GM21528 (cell line): ENCODE data around the gene MYADML2.

Source experiments
- ATAC-seq: cut with Tn5 transposase; IDR thresholded peaks from one replicate; pipeline ENCODE4 v1.9.1; 2021; ENCODE audit warnings: mild to moderate bottlenecking, moderate library complexity; ENCODE audit not compliant: unreplicated experiment, low FRiP score

Gene MYADML2

DNA sequence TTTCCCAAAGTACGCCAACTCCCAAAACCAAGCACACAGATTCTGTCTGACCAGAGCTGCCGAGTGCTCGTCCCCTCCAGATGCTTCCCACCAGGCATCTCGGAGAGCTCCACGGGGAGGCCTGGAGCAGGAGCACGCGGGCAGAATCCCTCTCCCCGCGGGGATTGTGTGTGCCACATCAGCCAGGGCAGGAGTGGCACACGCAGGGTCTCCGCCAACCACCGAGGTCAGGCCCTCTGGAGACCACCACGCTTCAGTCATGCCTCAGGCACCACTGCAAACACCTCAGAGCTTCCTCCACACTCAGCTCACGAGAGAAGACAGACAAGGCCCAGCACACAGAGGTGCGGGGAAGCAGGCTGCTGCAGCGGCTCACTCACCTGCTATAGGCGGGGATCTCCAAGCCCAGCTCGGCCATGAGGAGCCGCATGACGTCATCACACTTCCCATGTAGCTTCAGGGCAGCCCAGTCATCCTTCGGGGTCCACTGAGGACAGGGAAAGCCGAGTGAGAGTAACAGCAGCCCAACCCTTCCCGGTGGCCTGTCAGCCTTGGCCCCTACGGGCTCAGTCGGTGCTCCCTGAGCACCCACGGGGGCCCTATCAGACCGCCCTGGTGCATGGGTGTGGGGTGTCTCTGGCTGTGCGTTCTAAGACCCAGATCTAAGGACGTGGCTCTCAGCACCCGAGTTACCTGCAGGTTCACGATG is 33.5 kb downstream of the MYADML2 start:
- no peak for ATAC-seq

DNA sequence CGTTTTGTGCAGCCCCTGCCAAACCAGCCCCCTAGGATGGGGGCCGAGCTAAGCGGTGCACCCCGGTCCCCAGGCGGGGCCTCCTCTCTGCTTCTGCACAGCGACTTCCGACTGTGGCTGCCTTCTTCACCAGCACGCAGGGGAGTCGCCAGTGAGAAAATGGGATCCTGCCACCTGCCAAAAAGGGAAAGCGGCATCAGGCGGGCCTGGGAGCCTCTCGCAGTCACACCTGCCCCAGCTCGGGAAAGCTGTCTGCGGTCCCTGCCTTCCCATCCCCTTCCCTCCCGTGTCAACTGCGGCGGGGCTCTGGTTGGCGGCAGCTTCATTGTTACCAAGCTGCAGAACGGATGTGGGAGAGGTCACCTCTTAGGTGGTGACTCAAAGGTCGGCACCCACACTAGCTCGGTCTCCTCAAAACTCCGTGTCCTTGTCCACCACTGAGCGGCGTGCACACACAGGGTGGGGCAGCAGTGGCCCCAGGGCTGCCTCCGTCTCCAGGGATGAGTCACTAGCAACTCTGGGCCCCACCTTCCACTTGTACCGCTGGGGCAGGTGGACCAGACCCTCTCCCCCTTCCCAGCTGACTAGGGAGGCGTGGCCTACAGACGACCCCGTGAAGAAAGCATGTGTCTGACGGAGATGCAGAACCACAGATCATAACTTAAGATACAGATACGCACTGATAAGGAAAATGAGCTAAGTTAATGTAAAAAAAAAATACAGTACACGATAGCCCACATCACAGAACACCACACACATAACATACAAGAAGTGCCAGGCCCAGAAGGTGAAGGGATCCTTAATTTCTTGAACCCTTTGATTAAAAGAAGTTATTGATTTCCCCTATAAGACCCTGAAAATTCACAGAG is 34.4 kb downstream of the MYADML2 start:
- no peak for ATAC-seq

DNA sequence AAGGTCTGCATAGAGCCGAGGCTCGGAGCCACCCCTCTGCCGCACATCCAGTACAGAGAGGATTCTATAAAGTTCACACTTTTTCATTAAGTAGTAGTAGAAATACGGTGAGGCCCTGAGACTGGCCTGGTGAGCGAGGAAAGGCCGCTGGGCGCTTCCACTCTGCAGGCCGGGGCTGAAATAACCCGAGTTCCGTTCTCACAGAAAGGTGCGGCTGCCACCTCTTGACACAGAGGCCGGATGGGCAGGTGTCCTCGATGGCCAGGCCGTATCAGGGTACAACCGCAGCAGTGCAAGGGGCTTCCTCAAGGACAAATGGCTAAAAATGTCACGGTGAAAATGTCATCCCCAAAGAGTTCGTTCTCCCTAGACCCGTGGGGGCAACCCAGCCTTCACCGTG is 35.1 kb downstream of the MYADML2 start:
- no peak for ATAC-seq

DNA sequence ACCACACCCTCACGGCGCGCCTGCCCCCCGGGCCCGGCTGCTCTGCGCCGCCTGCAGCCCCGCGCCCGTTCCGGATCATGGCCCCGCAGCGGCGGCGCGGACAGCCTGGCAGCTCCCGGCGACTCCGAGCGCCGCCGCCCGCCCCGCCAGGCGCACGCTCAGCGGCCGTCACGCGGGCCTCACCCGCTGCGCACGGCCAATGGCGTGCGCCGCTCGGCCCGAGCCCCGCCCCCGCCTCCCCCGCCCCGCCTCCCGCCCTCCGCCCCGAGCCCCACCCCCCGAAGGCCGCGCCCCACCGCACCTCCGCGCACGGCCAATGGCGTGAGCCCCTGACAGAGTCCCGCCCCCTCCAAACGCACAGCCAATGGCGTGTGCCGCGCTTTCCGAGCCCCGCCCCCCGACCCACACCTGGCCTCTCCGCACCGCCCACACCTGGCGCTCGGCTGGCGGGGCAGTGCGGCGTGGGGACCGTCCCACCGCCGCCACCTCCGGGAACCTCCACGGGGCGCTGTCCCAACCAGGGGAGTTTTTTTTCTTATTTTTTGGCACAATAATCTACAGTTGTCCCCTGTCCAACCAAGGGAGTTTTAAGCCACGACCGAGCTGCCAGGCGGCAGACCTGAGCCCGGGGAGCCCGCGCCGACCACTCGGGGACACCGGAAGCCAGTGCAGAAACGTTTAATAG is 35.6 kb downstream of the MYADML2 start, which contains the start of gene PCYT2:
Gene PCYT2 (minus strand): TSS at position 123 of the 685 bp plus-strand sequence. CDS start 44 bp downstream, at position 79.
- ATAC-seq, result peak; percentile 57

DNA sequence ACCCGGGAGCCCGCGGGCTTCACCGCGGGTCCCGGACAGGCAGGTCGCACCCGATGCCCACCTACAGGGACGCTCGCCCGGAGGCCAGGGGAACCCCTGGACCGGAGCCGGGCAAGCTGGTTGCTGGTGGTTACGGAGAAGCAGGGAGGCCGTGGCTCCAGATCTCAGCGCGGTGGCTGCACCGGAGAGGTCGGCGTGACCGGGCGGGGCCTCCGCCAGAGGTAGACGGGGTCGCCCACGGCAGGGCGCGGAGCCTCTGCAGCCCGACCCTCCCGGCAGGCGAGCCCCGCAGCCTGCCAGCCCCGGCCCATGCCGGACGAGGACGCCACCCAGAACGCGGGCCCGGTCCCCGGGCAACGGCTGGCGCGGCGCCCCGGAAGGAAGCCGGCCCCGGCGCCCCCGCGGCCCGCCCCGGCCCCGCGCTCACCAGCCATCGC is 36.2 kb downstream of the MYADML2 start:
- peak; percentile 17 for ATAC-seq

DNA sequence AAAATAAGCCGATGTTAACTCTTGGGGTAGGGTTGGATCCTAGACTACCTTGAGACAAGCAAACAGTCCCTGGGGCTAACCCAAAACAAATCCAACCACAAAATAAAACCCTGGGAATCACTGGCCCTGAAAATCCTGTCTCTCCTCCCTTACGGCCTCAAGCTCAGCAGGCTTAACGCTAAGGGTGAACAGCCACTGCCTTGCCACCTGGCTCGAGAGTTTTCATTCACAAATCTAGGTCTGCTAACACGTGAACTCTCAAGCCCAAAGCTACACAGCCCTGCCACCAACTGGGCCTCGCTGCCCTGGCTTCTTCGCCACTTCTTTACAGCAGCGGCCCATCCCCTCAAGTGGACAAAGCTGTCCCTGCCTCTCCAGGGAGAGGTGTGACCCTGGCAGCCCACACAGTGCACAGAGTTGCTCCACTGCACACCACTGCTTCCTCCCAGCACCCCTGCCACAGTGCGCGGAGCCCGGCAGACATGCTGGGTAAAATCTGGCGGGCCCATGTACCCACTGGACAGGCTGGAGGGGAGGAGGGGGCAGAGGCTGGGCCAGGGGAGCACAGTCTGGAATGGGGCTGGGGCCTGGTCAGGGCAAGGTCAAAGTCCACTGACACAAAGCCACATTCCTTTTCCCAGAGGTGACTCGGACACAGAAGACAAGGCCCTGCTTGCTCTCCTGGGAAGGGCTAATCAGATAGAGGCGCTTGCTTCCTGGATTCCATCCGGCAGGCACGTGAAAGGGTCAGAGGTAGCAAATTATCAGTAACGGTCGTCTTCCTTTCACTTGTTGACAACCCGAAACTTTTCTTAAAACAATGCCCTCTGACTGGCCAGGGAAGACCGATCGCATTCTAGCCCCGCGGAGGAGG is 36.8 kb downstream of the MYADML2 start:
- no peak for ATAC-seq

DNA sequence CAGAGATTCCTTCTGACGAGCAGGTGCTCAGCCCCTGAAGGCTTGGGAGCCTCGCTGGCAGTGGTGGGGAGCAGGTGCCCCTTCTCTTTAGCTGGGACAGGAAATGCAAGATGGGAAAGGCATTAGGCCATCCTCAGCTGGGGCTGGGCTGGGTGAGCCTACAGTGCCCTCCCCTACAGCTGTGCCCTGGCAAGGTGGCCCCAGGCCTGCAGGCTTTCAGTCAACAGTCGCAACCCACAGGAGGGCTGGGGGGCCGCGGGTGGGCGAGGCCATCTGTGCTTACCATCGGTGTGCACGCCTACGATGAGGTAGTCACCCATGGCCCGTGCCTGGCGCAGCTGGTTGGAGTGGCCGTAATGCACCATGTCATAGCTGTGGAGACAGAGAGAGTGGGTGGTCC is 37.8 kb downstream of the MYADML2 start:
- ATAC-seq, result no peak

DNA sequence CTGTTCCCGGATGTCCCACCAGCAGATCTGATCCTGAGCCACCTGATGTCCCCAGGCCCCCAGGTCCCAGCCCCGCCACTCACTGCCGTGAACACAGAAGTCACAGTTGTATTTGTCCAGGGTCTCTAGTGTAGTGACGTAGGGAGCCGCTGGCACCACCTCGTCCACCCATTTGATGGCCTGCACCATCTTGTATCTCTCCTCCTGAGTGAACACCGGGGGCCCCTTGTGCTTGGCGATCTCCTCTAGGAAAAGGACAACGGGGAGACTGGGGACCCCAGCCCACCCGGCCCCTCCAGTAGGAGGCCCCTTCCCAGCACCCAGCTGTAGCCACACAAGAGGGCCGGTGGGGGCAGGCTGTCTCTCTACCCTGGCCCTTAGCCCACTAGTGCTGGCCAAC is 38.2 kb downstream of the MYADML2 start:
- no peak for ATAC-seq

DNA sequence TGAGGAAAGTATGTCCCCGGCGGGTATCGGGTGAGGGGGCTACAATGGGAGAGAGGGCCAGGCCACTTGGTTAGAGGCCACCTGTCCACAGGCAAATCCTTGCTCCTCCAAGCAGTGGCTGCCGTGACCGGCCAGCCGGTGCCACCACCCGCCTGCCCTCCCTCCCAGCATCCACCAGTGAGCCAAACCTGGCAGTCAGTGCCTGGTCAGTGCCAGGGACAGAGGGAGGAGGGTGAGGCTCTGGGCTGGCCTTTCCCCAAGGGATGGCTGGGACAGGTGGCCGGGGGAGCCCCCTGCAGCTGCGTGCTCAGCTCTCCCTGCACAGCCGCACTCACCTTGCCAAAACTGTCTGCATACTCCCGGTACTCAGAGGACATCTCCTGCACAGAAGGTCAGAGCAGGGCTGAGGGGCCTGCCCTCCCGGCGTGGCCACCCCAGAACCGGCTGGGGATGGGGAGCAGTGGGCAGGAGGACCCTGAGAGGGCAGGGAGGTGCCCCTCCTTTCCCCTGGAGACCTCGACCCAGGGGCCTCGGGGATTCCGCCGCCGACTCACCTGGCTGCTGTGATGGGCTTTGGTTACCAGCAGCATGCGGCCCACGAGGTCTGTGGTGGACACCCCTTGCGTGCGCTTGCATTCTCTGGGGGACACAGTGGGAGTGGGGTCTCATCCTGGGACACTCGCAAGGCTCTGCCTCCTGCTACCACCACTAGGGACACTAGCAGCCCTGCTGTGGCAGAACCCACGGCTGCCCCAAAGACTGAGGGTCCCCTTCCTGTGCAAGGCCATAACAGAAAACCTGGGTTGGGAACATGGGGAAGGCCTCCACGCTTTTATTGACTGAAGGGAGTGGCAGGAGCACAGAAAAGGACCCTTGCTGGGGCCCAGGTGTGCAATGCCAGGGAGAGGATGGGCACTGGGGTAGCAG is 39.6 kb downstream of the MYADML2 start:
- ATAC-seq, result no peak

DNA sequence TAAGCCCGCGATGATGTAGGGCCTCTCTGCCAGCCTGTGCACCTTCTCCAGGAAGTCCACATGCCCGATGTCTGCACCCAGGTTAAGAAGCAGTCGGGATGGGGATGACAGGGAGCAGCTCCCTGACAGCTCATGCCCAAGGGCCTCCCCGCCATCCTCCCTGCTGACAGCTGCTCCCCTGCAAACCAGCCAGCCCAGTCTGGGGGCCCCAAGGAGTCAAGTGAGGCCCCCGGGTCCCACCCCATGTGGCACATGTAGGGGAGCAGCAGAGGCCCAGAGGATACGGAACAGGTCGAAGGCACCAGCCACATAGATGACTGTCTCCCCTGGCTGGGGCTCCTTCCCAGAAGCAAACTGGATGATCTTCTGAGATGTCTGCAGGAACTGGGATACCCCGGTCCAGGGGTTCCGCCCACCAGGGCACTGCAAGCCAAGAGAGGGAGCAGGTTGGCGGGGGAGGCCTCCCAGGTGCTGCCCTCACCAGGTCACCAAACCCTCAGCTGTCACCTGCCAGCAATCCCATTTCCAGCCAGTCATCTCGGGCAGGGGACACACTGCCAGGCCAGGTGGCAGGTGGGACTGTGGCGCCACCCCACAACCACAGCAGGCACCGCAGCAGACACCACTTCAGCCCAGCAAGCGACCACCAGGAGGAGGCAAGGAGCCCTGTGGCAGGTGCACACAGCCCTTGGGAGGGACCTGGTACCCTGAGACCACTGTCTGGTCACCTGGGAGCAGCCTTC is 40.4 kb downstream of the MYADML2 start:
- no peak for ATAC-seq

DNA sequence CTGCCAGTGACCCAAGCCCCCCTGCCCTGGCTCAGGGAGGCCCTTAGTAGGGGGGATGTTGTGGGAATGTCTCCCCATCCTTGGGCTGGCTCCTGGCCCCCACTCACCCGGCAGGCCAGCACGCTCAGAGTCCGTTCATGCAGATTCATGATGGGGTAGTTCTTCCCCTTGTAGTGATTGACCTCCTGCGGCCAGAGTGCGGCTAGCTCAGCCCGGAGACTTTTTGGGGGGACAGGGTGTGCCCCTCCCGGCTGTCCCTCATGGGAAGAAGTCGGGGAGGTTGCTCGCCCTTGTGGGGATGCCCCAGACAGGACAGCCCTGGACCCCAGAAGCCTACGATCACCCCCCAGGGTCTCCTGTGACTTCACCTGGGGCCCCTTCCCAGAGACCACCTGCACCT is 41.0 kb downstream of the MYADML2 start:
- ATAC-seq, result no peak

DNA sequence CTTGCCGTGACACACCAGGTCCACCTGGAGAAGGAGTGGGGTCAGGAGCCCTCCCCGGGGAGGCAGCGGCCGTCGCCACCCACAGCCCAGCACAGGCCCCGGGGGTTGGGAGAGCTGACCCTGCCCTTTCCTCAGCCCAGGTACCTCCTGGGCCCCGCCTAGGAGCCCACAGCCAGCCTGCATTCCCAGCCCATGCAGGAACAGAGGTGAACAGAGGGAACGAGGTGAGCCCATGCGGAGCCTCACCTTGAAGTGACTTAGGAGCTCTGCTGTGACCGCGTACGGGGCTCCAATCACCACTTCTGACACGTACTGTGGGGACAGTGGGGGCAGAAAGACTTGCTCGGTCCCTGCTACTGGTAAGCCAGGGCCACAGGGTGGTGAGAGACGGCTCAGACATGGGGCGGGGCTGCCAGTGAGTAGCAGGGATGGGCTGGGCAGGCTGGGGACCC is 41.6 kb downstream of the MYADML2 start:
- no peak for ATAC-seq

DNA sequence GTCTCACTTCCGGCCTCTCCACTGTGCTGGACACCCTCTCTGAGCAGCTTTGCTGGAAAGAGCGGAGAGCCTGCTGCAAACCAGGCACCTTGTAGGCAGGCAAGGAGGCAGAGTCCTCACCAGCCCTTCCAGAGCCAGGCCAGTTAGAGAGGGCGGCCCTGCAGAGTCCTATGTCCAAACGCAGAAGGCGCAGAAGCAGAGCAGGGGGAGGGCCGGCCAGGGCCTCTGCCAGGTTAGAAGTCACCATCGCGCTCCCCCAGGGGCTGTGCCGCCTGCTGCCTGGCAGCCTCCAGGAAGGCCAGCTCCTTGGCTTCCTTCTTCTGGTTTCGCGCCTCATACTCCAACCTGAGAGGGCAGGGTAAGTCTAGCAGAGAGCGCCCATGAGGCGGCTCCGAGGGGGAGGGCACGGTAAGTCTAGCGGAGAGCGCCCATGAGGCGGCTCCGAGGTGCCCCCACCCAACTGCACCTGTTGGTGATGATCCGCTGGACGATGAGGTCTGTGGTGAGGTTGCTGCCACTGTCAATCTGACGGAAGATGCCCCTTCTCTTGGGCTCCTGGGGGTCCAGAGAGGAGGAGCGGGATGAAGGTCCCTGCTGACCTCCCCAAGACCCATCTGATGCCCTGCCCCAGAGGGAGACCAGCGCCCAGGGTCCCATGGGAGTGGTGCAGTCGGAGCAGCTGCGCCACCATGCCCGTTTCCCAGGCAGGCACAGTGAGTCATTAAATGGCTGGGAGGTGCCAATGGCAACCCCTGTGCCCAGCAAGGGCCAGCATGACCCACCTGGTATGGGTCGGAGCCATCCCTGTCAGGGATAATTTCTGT is 42.2 kb downstream of the MYADML2 start:
- ATAC-seq, result no peak

DNA sequence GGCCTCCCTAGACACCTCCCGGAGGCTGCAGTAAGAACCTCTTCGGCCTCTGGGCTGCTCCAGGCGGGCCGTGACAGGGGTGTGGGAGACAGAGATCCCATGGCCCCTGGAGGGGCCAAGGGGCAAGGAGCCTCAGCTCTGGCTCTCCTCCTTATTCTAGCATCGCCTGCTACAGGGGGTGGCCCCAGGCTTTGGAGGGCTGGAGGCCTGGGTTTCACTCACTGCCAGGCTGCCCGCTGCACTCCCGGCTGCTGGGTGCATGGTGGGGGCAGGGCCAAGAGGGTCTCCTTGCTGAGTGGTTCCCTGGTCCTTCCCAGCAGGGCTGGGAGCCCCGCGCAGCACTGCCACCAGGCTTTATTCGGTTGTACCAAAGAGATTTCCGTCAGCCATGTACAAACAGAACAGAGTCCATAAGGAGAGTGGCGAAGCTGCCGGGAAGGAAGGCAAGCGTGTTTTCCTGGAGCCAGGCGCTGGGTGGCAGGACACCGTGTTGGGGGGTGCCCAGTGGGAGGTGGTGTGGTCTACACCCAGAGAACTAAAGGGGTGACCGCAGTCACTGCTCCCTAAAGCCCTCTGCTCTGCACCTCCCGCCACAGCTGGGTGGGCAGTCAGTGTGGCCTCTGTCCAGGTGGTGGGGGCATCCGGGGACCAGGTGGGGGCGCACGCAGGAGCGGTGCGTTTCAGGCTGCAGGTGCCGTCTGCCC is 43.0 kb downstream of the MYADML2 start:
- ATAC-seq, result no peak

DNA sequence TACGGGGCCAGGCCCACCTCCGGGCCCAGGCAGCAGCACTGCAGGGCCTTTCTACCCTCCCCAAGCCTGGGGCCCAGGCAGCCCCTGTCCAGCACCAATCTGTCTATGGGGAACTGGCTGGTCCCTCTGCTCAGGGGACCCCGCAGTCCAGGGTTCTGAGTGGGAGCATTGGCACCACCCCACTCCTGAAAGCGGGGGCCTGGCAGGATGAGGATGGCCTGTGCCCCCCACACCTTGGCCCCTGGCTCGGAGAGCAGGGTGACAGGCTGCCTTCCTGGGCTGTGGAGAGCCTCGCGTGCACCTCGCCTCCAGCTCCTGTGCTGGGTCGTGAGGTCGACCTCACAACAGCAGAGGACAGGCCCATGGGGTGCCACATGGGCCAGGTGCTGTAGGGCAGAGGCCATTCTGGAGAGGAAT is 43.6 kb downstream of the MYADML2 start:
- no peak for ATAC-seq

DNA sequence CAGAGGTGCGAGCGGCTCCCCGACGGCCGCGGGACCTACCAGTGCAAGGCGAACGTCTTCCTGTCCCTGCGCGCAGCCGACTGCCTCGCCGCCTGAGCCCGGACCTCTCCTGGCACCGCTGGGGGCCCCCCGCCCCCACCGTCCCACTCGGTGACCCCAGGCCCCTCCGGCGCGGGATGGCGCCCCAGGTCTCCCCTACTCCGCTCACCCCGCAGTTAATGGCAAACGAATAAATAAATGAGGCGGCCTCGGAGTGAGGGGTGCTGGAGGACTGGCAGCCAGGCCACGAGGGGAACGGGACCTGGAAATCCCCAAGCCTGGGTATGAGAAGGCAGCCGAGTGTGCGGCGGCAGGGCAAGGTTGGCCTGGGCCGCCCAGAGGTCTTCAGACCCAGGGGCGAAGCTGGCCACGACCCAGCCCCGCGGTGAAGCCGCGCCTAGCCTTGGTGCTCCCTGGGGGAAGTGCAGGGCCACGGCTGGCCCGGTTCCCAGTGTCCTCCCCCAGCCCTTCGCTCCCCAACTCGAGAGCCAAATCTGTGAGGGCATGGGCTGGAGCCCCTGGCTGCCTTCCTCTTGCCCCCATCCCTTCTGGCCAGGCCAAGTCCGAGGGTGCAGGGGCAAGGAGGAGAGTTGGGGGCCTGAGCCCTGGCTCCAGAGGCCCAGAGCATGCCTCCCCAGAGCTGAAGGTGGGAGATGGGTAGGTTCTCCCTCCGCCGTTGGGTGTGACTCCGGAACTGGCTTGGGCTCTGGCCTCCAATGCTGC is 44.2 kb downstream of the MYADML2 start:
- ATAC-seq, result no peak
